ENCODE results near the gene STEAP1B.
A peak's percentile ranks its signal among the peaks of the same experiment; 100 is the strongest.
"Not testable (repeated sequence)": the region's sequence is repeated elsewhere in the genome, so short reads cannot be mapped to it uniquely, and the experiment has no call there.

The STEAP1B gene

DNA sequence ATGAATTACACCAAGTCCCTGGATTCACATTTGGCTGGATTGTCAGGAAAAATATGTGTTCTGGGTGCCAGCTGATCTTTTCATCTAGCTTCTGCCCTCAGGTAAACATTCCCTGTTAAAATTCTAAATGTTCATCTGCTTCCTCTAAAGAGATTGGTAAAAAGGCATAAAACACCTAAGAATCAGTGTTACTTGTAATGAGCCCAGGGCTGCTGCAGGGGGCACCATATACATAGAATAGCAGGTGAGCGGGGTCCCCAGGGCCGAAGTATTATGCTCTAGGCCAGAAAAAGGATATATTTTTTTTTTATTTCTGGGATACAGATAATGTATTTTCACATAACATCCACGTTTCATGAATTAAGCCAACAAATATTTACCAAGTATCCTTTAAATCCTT is 4.5 kb upstream of the STEAP1B start:
- DNase-seq (ENCODE audit: low read depth); in situ Hi-C loops (cut with HindIII; ENCODE audit: low sequenced_read_pairs); H3K4me3 ChIP-seq (ENCODE audit: low read depth, low read length): not testable (repeated sequence)
- TF ChIP-seq, protein P1, sequence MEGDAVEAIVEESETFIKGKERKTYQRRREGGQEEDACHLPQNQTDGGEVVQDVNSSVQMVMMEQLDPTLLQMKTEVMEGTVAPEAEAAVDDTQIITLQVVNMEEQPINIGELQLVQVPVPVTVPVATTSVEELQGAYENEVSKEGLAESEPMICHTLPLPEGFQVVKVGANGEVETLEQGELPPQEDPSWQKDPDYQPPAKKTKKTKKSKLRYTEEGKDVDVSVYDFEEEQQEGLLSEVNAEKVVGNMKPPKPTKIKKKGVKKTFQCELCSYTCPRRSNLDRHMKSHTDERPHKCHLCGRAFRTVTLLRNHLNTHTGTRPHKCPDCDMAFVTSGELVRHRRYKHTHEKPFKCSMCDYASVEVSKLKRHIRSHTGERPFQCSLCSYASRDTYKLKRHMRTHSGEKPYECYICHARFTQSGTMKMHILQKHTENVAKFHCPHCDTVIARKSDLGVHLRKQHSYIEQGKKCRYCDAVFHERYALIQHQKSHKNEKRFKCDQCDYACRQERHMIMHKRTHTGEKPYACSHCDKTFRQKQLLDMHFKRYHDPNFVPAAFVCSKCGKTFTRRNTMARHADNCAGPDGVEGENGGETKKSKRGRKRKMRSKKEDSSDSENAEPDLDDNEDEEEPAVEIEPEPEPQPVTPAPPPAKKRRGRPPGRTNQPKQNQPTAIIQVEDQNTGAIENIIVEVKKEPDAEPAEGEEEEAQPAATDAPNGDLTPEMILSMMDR (IDR thresholded peaks at IDR 0.05; ENCODE audit: low read depth, low read length, missing control alignments), result peak; percentile 37

- H3K4me3 ChIP-seq (ENCODE audit: low read depth, low read length); DNase-seq (ENCODE audit: low read depth); in situ Hi-C loops (cut with HindIII; ENCODE audit: low sequenced_read_pairs): not testable (repeated sequence)
These were observed 2.1 kb upstream of the STEAP1B start for GRCh38 chr7:22502104-22502503.

- H3K4me3 ChIP-seq (ENCODE audit: low read depth, low read length); DNase-seq (ENCODE audit: low read depth); in situ Hi-C loops (cut with HindIII; ENCODE audit: low sequenced_read_pairs): not testable (repeated sequence)
These were observed 1.3 kb upstream of the STEAP1B start for GRCh38 chr7:22501336-22501735.

- H3K4me3 ChIP-seq (ENCODE audit: low read depth, low read length), result no peak overlapping the region
- in situ Hi-C loops (cut with HindIII; ENCODE audit: low sequenced_read_pairs), result no loop called here
- DNase-seq (ENCODE audit: low read depth), result no peak
- TF ChIP-seq, protein P1 (IDR thresholded peaks at IDR 0.05; ENCODE audit: low read depth, low read length, missing control alignments), result no peak
These were observed 944 bp downstream of the STEAP1B start for GRCh38 chr7:22499044-22499443.

- DNase-seq (ENCODE audit: low read depth); in situ Hi-C loops (cut with HindIII; ENCODE audit: low sequenced_read_pairs); H3K4me3 ChIP-seq (ENCODE audit: low read depth, low read length): not testable (repeated sequence)
These were observed 3.1 kb downstream of the STEAP1B start for GRCh38 chr7:22496912-22497311.

DNA sequence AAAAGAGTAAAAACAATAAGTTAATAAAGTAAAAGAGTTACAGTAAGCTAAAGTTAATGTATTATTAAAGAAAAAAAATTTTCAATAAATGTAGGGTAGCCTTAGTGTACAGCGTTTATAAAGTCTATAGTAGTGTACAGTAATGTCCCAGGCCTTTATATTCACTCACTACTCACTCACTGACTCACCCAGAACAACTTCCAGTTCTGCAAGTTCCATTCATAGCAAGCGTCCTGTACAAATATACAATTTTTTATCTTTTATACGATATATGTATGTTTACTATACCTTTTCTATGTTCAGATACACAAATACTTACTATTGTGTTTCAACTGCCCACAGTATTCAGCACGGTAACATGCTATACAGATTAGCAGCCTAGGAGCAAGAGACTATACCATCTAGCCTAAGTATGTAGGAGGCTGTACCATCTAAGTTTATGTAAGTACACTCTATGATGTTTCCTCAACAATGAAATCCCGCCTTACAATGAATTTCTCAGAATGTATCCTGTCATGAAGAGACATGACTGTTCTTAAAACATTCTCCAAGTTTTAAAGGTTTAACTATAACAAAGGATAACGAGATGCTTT is 3.6 kb downstream of the STEAP1B start:
- in situ Hi-C loops (cut with HindIII; ENCODE audit: low sequenced_read_pairs); DNase-seq (ENCODE audit: low read depth): not testable (repeated sequence)

DNA sequence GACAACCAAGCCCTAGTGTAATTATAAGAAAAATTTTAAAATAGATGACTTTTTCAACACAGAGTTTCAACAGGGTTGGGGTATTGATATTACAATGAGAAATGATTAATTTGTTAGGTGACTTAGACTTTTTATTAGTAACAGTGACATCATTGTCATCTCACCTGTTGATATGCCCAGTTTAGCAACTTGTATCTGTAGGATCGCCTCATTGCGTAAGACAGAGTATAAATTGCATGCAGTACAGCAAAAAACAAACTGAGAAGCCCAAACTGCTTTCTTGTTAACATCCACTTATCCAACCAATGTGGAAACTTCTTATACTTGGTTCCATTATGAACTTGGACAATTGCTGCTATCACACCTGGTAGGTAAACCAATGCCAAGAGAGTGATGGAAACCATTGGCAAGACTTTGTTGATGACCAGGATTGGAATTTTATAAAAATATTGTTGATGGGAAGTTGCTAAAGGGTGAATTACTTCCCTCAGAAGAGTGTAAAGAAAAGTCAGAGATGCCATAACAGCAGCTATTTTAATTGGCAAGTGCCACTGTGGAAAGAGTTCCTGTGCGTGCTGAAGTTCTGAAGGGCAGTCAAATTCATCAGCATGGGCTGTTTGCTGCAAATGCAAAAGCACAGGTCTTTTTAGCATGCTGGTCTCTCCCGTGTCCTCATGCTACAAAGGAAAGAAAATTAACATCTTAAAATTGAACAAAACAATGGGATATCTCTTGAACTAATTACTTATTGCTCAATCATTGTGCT is 6.6 kb downstream of the STEAP1B start:
- H3K4me3 ChIP-seq (ENCODE audit: low read depth, low read length); in situ Hi-C loops (cut with HindIII; ENCODE audit: low sequenced_read_pairs); DNase-seq (ENCODE audit: low read depth): not testable (repeated sequence)

More for the DNA sequence above, 3.6 kb downstream of the STEAP1B start:
- H3K4me3 ChIP-seq (ENCODE audit: low read depth, low read length), result not testable (repeated sequence)

- no peak overlapping the region for H3K4me3 ChIP-seq (ENCODE audit: low read depth, low read length)
- TF ChIP-seq, protein P1 (IDR thresholded peaks at IDR 0.05; ENCODE audit: low read depth, low read length, missing control alignments), result peak; percentile 79
- peak; percentile 60 for DNase-seq (ENCODE audit: low read depth)
- in situ Hi-C loops (cut with HindIII; ENCODE audit: low sequenced_read_pairs), result loop anchor here (10.0 kb wide), 1 partner anchor 374 kb away; no protein-coding TSS in a partner anchor
These were observed 11.1 kb downstream of the STEAP1B start for GRCh38 chr7:22488643-22489462.
